ENCODE measurements around the gene ATXN7L1.

Gene ATXN7L1

GRCh38 chr7:105565190-105565589 lies 311.2 kb downstream of the ATXN7L1 start:
- no peak for DNase-seq

- DNase-seq: no peak
Measured at GRCh38 chr7:105559926-105560325, 316.5 kb downstream of the ATXN7L1 start.
